EL (cell line): ENCODE data around the gene CATSPERD.

Experiments used
- DNase-seq: peaks from one replicate; pipeline ENCODE4 v3.0.0-alpha.2; 2016

The CATSPERD gene

GRCh38 chr19:5788422-5788821 lies 68.0 kb downstream of the CATSPERD start:
- no peak for DNase-seq

GRCh38 chr19:5789351-5789761 lies 68.9 kb downstream of the CATSPERD start:
- no peak for DNase-seq

GRCh38 chr19:5789886-5790558 lies 69.6 kb downstream of the CATSPERD start:
- no peak for DNase-seq

- peak; percentile 98 for DNase-seq
Observed at GRCh38 chr19:5790559-5791520, 70.4 kb downstream of the CATSPERD start, which contains the start of gene DUS3L. DUS3L (minus strand) TSS chr19:5791163; CDS start chr19:5791141, 22 bp downstream.

GRCh38 chr19:5792224-5792623 lies 71.8 kb downstream of the CATSPERD start:
- DNase-seq: no peak

- DNase-seq: no peak
Observed at GRCh38 chr19:5793188-5793587, 72.8 kb downstream of the CATSPERD start.

GRCh38 chr19:5795382-5795919 lies 75.0 kb downstream of the CATSPERD start:
- no peak for DNase-seq

- no peak for DNase-seq
Observed at GRCh38 chr19:5798244-5798643, 77.8 kb downstream of the CATSPERD start.

- DNase-seq: no peak
Observed at GRCh38 chr19:5799247-5800241, 79.1 kb downstream of the CATSPERD start.

- DNase-seq: no peak
Observed at GRCh38 chr19:5800361-5801270, 80.2 kb downstream of the CATSPERD start.

- peak; percentile 56 for DNase-seq
Observed at GRCh38 chr19:5801796-5802619, 81.6 kb downstream of the CATSPERD start.

GRCh38 chr19:5803441-5803751 lies 83.0 kb downstream of the CATSPERD start:
- DNase-seq: no peak

- peak; percentile 89 for DNase-seq
Observed at GRCh38 chr19:5803752-5804515, 83.5 kb downstream of the CATSPERD start.

- no peak for DNase-seq
Observed at GRCh38 chr19:5804516-5805461, 84.4 kb downstream of the CATSPERD start, which contains the start of gene NRTN. NRTN (plus strand) TSS chr19:5805067; CDS start chr19:5824166, 19,099 bp downstream.

GRCh38 chr19:5805462-5806132 lies 85.2 kb downstream of the CATSPERD start:
- peak; percentile 48 for DNase-seq

GRCh38 chr19:5806133-5806489 lies 85.7 kb downstream of the CATSPERD start:
- DNase-seq: no peak

GRCh38 chr19:5806905-5807304 lies 86.5 kb downstream of the CATSPERD start:
- DNase-seq: no peak
